HG02759 (cell line): ENCODE data around the gene FAM110A.
"Not testable (repeated sequence)": the region's sequence is repeated elsewhere in the genome, so short reads cannot be mapped to it uniquely, and the experiment has no call there.

Source experiments
- ATAC-seq: cut with Tn5 transposase; IDR thresholded peaks from one replicate; pipeline ENCODE4 v1.9.1; 2021; ENCODE audit warnings: mild to moderate bottlenecking, moderate library complexity; ENCODE audit not compliant: unreplicated experiment

The FAM110A gene

DNA sequence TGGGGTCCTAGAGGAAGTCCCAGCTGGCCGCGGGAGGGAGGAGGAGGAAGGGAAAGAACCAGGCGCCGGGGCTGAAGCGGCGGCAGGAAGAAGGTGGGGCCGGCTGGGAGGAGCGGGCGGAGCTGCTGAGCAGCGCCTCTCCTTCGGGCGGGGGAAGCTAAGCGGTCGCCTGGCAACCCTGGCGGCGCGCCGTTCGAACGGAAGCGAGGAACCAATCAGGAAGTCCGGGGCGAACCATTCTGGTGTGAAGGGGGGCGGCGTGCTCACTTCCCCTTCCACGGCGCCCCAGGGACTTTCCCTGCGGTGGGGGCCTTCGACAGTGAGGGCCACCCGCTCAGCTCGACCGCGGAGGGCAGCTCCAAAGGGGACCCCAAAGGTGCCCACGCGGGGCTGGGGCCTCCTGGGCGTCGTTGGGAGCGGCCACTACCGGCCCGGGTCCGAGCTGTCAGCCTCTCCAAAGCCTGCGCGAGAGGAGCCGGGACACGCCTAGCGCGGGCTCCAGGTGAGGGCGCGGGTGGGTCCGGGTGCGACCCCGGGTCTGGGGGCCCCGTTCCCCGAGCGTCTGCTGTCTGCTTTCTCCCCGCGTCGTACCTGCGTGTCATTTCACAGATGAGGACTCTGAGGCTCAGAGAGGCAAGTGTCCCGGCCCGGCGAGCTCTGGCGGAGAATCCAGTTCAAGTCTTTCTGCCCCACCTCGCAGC is at the start of gene FAM110A:
TSS of gene FAM110A (plus strand) at position 266 of the 701 bp plus-strand sequence. CDS start 11,090 bp downstream, outside the sequence.
- ATAC-seq = peak; percentile 97

DNA sequence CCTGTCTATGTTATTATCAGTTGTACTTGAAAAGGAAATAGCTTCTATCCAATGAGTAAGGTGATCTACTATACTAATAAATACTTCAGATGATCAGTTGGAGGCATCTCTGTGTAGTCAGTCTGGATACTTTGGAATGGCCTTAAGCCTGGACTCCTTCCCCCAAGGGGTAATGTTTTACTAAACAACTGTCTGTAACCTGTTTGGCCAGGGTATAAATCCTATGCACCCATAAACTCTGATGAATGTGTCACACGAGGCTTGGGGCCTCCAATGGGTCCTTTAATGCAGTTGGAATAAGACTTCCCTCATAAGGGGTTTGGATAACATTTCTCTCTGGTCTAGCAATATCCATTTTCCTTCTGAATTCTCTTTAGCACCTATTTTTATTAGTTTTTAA is 45.7 kb upstream of the FAM110A start:
- ATAC-seq = no peak

DNA sequence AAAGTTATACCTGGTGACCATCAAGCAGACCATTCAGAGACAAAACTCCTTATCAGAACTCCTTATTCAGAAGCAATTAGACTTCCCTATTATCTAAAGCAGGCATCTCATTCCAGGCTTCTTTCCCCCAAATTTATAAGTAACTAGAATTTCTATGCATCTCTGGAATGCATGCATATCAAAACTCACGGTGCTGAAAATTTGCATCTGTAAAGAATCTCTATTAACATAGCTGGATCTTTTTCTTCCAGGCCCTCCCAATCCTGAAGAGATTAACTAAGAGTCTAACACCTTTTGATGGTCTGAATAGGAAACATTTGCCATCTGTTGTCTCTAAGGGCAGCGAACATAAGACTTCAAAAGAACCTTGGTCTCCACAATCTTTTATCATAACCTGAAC is 42.5 kb upstream of the FAM110A start:
- ATAC-seq = no peak

DNA sequence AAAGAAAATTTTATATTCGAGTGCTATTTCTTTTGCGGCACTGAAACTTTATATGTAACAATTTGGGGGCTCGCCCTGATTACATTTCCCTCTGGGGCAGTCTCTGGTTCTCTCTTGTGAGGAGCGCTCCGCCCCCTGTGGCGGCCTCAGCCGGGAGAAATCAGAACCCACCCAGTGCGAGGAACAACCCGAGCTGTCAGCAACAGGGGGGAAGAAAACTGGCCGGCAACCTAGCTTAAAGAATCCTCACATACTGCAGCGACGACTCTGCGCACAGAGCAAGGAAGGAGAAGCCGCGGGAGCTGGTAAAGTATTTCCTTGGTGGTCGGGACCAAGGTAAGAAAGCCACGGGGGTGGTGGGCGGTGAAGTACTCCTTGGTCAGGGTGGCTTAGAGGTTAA is 41.3 kb upstream of the FAM110A start:
- ATAC-seq = no peak

DNA sequence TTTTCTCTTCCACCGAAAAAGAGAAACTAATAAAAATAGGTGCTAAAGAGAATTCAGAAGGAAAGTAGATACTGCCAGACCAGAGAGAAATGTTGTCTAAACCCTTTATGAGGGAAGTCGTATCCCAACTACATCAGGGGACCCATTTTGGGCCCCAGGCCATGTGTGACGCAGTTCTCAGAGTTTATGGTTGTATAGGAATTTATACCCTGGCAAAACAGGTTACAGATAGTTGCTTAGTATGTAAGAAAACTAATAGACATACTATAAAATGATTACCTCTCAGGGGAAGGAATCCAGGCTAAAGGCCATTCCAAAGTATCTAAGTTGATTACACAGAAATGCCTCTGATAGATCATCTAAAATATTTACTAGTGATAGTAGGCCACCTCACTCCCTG is 36.6 kb upstream of the FAM110A start:
- ATAC-seq = no peak

DNA sequence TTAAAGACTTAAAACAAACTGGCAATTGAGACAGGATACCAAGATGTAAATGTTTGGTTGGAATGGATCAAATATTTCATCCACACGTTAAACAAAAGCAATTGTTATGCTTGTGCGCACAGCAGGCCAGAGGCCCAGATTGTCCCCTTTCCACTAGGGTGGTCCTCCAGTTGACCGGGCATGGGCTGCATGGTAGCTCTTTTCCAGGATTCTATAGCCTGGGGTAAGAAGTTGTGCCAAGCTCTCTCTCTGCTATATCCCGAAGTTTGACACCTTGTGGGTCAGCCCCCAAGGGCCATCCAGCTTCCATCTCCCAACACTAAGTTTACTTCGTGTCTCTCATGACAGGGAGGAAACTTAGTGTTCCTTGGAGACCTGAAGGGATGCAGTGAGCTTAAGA is 34.8 kb upstream of the FAM110A start:
- ATAC-seq = not testable (repeated sequence)

DNA sequence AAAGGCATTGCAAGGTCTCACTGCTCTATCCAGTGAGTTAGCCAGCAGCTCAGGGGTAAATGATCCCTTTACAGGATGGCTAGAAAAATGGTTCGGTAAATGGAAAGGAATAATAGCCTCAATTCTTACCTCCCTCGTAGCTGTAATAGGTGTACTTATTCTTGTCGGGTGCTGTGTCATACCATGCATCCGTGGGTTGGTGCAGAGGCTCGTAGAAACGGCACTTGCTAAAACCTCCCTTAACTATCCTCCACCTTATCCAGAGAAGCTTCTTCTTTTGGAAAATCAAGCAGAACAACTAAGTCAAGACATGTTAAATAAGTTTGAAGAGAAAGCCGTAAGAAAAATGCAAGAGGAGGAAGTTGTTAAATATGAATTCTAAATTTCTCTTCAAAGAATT is 33.5 kb upstream of the FAM110A start:
- ATAC-seq = not testable (repeated sequence)

DNA sequence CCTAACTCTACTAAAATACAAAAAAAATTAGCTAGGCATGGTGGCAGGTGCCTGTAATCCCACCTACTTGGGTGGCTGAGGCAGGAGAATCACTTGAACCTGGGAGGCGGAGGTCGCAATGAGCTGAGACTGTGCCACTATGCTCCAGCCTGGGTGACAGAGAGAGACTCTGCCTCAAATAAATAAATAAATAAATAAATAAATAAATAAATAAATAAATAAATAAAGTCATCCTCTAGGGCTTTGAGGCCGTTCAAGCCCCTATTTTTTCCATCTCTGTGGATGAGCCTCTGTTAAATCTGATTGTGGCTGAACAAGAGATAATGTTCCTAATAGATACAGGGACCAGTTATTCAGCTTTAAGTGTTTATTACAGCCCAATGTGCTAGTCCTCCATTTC is 31.8 kb upstream of the FAM110A start:
- no peak for ATAC-seq

DNA sequence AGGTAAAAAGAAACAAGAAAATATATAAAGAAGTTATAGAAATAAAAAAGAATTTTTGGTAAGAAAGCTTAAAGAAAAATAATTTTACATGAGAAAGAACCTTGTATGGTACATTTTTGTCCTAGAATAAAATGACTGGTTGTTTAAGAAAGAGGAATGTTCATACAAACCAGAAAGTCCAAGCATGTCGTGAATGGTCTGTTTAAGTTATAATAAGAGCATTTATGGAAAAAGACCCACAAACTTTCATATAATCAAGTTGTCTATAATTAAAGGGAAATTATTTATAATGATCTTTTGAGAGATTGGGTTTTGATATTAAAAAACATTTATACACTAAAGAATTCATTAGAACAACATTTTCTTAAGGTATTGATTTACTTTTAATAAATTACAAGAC is 27.8 kb upstream of the FAM110A start:
- no peak for ATAC-seq

DNA sequence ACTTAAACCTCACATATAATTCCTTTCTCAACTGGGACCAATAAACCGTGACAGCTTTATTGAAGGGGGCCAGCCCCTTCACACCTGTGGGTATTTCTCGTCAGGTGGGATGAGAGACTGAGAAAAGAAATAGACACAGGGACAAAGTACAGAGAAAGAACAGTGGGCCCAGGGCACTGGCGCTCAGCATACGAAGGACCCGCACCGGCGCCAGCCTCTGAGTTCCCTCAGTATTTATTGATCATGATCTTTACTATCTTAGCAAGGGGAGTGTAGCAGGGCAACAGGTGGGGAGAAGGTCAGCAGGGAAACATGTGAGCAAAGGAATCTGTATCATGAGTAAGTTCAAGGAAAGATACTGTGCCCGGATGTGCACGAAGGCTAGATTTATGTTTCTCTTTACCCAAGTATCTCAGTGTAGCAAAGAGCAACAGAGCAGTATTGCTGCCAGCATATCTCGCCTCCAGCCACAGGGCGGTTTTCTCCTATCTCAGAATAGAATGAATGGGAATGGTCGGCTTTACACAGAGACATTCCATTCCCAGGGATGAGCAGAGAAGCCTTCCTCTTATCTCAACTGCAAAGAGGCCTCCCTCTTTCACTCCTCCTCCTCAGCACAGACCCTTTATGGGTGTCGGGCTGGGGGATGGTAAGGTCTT is 21.6 kb upstream of the FAM110A start:
- ATAC-seq = not testable (repeated sequence)

DNA sequence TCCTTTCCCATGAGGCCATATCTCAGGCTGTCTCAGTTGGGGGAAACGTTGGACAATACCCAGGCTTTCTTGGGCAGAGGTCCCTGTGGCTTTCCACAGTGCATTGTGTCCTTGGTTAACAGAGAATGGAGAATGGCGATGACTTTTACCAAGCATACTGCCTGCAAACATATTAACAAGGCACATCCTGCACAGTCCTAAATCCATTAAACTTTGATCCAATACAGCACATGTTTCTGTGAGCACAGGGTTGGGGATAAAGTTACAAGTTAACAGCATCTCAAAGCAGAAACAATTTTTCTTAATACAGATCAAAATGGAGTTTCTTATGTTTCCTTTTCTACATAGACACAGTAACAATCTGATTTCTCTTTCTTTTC is 21.1 kb upstream of the FAM110A start:
- not testable (repeated sequence) for ATAC-seq

DNA sequence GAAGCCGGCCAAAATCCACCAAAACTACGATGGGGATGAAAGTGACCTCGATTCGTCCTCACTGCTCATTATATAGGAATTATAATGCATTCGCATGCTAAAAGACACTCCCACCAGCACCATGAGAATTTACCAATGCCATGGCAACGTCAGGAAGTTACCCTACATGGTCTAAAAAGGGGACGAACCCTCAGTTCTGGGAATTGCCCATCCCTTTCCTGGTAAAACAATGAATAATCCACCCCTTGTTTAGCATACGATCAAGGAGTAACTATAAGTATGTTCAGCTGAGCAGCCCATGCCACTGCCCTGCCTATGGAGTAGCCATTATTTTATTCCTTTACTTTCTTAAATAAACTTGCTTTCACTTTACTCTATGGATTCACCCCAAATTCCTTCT is 20.1 kb upstream of the FAM110A start:
- ATAC-seq = no peak

DNA sequence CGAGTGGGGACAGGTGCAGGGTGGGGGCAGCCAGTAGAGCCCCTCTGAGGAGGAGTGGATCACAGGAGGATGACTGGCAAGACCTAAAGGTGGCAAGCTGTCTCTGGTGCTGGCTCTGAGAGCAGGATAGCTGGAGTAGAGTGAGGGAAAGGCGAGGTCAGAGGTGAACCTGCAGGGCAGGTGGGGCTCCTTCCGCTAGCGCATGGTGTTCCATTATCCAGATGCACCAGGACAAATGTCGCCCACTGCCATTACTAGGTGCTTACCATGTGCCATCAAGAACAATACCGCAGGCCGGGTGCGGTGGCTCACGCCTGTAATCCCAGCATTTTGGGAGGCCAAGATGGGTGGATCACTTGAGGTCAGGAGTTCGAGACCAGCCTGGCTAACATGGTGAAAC is 18.3 kb upstream of the FAM110A start:
- no peak for ATAC-seq

DNA sequence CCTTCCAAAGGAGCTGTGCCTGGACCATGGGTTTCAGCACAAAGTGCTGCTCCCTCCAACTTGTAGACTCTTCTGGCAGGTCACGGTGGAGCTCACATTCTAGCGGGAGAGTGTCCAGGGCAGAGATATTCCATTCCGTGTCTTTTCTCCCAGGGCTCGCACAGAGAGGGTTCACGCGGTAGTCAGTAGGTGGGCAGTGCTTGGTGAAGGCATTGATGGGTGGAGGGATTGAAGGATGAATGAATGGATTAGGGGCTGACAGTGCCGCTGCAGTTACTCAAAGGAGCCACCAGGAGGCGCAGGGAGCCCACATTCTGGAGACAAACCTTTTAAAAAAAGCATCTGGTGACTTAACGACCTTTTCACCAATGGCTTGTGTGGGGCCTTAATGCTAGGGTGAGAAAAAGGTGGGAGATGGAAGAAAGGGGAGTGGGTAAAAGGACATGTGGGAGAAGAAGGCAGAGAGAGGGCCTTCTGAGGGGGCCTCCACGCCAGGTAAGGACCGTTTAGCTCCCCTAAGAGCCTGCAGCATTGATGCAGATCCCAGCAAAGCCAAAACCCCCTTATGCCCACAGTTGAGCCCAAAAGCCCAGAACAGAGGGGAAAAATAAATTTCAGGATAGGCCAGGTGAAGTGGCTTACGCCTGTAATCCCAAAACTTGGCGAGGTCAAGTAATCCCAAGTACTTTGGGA is 17.5 kb upstream of the FAM110A start:
- ATAC-seq = no peak

DNA sequence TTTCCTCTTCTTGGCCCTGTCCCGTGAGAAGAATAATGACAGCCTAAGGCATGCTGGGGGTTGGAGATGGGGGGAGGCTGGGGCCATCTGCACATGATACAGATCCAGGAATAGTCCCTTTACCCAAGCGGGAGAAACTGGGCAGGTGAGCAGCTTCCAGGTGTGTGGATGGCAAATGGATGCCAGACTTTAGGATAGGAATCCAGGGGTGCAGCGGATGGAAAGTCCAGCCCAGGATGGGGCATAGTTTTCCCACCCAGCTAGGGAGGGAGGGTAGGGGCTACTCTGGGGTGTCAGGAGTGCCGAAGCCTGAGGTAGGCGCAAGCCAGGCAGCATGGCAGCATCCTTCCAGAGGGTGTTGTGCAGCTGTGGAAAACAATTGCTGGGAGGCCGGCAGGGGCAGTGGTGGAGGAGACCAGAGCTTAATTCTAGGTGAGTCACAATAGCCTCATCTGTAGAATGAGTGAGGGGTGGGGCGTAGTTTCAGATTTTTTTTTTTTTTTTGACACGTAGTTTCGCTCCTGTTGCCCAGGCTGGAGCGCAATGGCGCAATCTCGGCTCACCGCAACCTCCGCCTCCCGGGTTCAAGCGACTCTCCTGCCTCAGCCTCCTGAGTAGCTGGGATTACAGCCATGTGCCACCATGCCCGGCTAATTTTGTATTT is 15.4 kb upstream of the FAM110A start:
- no peak for ATAC-seq

DNA sequence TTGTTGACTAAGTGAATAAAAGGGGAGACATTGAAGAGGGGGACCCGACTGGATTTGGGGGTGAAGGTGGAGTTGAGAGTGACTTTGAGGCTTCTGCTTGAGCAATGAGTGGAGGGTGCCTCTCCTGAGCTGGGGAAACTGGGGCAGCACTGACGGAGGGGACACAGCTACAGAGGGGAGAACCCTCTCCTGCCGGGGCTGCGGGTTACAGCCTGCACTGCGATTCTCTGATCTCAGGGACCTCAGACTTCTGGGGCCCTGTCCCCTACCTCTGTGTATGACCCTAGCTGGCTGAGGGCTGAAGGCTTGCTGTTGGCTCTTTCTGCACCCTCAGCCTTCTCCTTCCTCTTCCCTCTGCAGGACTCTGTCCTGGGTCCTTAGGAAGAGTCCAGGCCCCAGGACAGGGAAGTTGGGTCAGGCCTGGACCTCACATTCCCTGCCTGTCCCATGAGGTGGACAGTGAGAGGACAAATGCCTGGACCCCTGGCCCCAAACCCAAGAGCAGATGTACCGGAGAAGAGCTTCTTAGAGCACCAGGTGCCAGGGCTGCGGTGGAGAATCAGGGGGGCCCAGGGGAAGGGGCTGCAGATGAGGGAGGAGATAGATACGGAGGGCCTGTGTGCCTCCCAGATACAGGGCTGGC is 13.7 kb upstream of the FAM110A start:
- ATAC-seq = no peak

DNA sequence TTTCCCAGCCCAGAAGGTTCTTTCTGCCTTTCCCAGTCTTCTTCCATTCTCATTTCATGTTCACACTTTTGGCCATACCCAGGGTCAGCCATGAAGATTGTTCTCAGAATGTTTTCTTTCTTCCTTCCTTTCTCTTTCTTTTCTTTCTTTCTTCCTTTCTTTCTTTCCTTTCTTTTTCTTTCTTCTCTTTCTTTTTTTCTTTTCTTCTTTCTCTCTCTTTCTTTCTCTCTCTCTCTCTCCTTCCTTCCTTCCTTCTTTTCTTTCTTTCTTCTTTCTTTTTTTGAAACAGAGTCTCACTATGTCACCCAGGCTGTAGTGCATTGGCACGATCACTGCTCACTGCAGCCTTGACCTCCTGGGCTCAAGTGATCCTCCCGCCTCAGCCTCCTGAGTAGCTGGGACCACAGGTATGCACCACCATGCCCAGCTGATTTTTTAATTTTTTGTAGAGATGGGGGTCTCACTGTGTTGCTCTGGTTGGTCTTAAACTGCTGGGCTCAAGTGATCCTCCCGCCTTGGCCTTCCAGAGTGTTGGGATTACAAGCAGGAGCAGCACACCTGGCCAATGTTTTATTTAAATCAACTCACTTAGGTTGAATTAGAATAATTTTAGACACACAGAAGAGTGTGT is 13.1 kb upstream of the FAM110A start:
- ATAC-seq = no peak

DNA sequence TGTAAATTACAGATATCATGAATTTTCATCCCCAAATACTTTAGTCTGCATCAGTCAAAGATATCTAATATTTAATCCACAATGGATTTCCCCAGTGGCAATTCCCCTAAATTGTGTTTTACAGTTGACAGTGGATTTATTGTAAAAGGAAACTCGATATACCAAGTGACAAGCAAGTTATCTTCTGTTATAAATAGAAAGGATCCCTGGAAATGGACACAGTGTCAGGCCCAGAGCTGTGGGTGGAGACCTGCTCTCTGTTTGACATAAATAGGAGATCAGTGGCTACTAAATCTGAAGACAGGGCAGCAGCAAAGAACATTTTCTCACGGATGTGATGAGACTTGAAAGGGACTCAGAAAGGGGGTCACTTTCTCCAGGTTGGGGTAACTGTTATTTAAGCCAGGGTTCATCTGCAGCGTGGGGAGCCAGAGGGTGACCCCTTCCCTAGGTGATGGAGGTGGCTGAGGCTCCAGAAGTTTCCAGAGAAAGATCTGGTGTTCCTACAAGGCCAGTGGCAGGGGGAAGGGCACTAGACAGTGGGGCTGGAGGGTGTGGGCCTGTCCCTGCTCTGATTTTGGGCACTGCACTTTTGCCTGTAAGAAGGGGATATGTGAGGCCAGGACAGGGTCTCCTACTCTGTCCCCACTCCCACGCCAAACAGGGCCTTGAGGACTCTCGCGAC is 12.3 kb upstream of the FAM110A start:
- ATAC-seq = no peak

DNA sequence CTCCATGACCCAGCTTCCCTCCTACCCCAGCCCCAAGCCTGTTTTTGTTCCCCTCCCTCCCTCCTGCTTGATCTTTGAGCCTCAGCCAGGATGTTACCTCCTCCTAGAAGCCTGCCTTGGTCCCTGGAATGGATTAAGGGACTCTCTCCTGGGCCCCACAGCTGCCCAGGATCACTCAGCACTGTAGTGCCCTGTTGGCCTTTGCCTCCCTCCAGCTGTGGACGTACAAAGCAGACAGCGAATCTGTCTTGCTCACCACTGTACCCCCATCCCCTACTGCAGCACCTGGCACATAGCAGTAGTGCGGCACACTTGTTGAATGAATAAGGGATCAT is 11.8 kb upstream of the FAM110A start:
- ATAC-seq = no peak
